ENCODE results near the gene RGS3.
A peak's percentile ranks its signal among the peaks of the same experiment; 100 is the strongest.

The RGS3 gene

DNA sequence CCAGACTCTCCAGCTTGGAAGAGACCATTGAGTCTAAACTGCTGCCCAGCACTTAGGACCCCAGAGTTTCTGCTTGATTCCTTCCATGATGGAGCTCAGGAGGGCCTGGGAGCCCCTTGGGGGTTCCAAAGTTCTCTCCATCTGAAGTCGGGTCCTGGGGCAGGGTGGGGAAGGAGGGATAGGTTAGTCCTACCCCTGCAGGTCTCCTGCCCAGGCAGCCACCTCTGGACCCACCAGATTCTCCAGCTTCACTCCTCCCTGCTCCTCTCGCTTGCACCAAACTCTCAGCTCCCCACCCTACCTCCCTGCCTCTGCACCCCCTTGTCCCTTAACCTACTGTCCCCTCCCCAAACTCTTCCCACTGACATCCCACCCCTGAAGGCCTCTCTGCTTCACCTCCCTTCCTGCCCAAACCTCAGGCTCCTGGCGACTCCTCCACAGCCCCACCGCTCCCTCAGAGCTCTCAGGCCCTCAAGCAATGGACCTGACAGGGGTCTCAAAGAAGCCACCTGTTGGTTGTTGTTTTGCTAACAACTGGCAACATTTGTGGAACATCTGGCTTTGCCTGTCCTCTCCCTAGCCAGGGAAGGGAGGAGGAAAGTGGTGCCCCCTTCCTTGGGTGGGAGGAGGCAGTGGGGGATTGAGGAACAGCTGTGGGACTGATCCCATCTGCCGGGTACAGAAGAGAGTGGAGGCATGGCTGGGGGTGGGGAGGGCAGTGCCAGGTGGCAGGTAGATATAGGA, 137.5 kb downstream of the RGS3 start:
- DNase-seq (ENCODE audit: low spot score), result no peak

DNA sequence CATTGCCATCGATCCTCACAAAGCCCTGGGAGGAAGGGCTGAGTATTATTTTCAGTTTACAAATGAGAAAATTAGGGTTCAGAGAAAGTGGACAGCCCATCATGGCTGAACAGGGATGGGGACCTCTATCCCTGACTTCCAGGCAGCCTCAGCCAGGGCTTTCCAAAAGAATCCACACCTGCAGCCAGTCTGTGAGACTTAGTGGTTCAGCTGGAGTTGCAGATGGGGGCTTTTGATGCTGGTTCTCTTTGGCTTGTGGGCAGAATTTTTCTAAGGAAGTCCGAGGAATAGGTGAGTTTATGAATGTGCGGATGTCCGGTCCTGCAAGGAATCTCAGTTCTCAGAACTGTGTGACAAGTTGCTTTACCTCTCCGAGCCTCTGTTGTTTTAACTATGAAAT, 138.1 kb downstream of the RGS3 start:
- DNase-seq (ENCODE audit: low spot score), result no peak

DNA sequence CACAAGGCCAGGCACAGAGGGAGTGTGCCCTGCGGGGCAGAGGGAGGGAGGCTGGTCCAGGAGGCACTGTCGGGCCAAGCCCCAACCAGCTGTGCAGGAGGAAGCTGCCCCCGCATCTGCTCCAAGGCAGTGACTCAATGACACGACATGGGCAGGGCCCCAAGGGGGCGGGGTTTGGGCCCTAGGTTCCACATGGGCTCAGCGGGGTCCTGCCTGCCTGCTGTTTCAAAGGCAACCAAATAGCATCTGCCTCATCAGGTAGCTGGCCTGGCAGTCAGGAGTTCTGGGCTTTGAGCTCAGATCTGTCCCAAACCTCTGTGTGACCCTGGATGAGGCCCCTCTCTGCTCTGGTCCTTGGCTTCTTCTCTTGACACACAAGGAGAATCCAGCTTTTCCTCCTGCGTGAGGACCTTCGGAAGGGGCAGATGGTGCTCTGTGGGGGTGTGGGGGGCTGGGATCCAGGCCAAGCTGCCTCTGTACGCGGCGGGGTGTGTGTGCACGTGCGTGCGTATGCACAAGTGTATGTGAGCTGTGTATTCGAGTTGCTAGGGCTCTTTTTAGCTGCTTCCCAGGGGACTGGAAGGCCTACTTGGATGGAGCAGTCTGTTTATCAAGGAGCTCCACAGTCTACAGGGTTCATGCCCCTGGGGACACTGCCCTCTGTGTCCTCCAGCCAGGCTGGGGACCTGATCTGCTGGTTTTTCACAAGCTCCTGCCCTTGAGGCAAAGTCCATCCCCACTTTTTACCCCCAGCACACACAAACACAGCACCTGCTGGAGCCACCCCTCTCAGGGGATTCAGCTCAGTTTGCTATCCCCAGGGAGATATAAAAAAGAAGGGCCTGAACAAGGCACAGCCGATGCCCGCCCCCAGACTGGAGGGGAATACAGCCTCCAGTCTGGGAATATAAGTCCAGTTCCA, 138.9 kb downstream of the RGS3 start:
- DNase-seq (ENCODE audit: low spot score), result peak; percentile 89

DNA sequence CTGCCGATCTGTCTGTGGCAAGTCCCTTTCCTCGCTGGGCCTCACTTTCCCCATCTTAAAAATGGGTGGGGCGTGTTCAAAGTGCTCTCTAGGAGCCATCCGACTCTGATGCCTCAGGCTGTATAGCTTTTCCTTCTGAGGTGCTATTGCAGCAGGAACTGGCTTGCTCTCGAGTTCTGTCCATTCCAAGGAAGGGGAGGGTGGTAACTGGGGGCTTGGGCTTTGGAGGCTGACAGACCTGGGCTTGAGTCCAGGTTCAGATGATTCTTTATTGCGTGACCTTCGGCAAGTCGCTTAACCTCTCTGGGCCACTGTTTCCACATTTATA, 139.5 kb downstream of the RGS3 start:
- no peak for DNase-seq (ENCODE audit: low spot score)

DNA sequence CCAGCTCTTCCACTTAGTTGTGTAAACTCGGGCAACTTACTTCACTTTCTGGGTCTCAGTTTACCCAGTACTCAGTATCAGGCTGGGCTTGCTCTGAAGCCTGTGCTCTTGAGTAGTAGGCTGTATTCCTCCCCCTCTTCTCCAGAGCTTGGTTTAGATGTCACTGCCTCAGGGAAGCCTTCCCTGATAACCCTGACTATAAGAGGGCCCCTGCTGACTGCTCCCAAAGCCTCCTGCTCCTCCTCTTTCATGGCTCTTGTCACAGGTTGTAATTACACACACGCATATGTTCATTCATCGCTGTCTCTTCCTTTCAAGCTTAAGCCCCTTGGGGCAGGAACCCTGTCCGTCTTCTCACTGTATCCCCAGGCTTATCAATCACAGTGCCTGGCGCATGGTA, 140.2 kb downstream of the RGS3 start:
- DNase-seq (ENCODE audit: low spot score), result no peak

DNA sequence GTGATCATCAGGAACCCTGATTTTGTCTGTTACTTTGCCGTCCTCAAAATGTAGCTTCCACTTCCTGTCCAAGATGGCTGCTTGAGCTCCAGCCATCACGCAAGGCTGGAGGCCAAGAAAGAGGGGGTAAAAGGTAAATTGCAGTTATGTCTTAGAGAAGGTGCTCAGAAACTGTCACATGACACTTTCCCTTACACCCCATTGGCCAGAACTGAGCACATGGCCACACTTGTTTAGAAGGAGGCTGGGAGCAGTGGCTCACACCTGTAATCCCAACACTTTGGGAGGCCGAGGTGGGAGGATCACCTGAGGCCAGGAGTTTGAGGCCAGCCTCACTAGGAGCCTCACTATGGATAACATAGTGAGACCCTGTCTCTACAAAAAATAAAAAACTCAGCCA, 140.9 kb downstream of the RGS3 start:
- DNase-seq (ENCODE audit: low spot score), result no peak

DNA sequence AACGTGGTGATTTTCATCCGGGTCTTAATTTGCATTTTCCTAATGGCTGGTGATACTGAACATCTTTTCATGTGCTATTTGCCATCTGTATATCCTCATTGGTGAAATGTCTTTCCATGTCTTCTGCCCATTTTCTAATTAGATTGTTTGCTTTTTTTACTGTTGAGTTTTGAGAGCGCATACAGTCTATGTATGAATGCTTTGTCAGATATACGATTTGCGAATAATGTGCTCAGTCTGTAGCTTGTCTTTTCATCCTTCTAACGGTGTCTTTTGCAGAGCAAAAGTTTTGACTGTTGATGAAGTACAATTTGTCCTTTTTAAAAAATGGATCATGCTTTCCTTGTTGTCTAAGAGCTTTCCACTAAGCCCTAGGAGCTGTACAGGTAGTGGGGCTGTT, 143.0 kb downstream of the RGS3 start:
- DNase-seq (ENCODE audit: low spot score), result no peak

DNA sequence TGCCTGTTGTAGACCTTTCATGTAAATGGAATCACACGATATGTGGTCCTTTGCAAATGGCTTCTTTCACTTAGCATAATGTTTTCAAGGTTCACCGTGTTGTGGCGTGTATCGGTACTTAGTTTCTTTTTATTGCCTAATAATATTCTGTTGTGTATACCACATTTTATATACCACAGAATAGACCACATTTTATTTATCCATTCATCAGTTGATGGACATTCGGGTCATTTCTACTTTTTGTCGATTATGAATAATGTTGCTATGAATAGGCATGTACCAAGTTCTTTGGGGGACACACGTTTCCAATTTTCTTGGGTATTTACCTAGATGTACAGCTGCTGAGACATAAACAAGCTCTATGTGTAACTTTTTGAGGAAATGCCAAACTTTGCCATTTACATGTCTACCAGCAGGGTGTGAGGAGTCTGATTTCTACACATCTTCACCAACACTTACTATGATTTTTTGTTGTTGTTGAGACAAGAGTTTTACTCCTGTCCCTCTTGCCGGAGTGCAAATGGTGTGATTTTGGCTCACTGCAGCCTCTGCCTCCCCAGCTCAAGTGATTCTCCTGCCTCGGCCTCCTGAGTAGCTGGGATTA, 144.7 kb downstream of the RGS3 start:
- DNase-seq (ENCODE audit: low spot score), result no peak

DNA sequence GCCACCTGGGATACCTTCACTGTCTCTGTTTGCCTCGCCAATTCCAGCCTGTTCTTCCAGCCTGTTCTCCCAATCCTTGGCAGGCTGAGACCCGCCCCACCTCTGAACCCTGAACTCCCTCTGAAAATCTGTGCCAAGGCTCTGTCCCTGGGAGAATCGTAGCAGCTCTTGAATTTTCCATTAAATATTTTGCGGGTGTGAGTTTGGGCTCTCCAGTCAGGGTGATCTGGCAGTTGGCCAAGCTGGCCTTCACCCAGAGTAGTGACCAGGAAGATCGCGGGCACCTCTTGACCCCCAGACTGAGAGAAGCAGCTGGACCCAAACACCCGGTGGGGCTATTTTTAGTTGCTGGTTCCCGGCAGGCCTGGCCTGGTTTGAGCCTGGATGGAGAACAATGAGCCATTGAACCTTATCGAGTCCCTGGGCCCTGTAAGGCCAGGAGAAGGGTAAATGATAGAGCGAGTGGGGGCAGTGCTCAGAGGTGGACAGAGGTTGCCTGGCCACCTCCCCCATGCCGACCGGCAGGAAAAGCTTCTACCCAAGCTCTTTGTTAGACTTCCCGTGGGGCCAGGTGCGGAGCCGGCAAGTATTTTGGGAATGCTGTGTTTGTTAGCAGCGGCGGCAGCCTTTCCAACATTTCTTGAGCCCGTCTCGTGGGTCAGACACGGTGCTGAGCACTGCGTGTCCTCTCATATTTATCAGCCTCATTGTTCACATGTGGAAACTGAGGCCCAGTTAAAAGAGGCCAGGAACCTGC, 146.2 kb downstream of the RGS3 start:
- DNase-seq (ENCODE audit: low spot score), result no peak

DNA sequence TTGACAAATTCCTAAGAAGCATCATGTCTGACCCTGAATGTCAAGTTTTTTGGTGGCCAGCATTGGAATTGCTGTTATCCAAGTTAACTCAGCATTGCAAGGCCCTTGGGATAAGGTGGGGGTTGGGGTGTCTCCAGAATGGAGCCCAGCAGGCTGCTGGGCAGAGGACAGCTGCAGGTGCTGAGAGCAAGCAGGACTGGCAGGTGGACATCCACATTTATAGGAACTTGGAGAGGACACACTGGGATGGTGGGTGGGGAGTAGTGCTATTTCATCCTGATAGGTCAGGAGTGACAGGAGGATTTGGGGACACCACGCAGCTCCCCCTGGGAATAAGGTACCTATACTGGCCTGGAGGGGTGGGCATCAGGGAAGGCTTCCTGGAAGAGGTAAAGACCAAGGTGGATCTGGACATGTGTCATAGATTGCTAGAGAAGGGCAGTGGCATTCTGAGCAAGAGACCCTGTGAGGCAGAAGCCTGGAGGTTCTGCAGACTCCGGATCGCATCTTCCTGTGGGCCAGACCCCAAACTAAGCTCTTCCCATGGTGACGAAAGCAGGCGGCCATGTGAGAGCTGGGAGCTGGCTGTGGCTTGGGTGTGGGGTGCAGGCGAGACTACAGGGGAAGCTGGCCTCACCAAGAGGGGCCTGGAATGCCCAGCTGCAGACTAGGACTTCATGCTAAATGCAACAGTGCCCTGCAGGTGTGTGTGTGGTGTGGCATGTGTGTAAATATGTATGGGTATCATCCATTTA, 148.1 kb downstream of the RGS3 start:
- no peak for DNase-seq (ENCODE audit: low spot score)

DNA sequence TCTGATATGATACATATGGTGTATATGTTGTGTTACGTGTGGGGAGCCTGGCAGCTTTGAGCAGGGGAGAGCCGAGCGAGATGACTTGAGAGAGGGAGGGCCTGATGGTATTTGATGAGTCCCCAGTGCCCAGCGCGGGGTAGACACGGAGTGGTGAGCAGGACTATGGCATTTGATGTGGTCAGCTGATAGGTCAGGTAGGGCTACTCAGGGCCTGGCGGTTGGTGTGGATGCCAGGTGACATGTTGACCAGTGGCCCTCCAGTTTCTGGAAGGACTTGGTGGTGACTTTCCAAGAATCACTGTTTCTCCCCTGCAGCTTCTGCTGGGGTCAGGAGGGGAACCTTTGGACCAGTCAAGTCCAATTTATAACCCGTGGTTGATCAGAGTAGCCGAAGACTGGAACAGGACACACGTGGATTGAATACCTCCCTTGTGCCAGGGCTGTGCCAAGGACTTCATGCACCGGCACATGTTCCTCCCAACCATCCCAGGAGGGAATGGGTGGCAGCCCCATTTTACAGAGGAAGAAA, 148.8 kb downstream of the RGS3 start:
- no peak for DNase-seq (ENCODE audit: low spot score)

DNA sequence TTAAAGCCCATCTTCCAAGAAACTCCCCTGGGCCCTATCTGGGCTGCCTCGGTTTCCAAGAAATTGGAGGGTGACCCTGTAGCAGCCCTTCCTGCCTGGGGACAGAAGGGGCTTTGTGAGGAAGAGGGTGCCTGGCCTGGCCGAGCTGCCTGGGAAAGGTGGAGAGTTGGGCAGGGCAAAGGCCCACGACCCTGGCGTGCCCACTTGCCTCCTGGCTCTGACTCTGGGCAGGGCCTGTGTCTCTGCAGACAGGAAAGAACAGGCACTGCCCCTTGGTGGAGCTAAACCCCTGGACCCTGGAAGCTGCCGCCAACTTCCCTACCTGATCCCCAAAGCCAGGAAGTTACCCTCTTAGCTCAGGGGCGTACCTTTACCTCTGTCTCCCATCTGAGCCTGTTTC, 149.3 kb downstream of the RGS3 start:
- no peak for DNase-seq (ENCODE audit: low spot score)

DNA sequence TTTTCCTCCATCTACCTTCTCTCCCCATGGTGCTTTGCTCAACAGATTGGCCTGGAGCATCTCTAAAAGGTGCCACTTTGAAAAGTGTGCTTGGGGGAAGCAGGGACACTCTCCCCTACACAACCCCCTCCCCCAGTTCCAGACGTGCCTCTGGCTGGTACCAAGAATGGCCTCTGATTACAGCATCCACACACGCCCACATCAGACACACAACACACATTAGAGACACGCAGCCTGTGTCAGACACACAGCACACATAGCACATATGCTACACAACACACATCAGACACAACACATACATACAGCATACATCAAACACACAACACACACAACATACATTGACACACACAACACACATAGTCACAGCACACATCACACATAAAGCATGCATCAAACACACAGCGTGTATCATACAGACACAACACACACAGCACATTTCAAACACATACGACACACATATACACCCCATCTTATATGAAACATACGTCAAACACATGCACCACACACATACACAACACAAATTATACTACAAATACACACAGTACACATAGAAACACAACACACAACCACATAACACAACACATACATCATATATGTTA, 150.4 kb downstream of the RGS3 start:
- DNase-seq (ENCODE audit: low spot score), result no peak

DNA sequence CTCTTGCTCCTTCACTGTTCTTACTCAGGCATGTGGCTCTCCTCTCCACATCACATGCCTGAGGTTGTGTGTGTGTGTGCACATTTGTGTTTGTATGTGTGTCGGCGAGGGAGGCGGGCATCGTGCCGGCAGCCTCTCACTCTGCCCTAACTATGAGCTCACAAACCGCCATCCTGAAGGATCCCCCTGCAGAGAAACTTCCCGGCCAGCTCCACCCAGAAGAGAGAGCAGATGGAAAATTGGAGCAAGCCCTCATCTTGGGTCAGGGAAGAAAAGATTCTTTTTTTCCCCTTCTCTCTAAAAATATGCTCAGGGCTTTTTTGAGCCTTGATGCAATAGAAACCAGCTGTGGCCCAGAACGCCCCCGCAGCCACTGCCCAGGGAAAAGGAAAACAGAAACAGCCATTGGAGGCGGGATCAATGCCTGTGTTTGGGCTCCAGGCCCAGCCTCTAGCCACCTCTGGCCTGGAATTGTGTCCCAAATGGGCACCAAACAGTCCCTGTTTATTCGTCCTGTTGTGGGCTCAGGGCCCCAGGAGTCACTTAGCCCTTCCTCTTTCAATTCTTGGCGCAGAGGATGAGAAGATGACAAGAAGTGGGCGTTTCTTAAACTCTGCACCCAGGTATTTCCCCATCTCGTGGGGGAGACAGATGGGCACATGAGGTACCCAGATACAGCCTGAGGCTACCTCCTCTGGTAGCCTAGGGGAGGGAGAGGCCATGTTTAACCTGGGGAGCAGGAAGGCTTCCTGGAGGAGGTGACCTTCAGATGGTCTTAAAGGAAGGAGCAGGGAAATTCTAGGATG, 151.5 kb downstream of the RGS3 start:
- peak; percentile 46 for DNase-seq (ENCODE audit: low spot score)

DNA sequence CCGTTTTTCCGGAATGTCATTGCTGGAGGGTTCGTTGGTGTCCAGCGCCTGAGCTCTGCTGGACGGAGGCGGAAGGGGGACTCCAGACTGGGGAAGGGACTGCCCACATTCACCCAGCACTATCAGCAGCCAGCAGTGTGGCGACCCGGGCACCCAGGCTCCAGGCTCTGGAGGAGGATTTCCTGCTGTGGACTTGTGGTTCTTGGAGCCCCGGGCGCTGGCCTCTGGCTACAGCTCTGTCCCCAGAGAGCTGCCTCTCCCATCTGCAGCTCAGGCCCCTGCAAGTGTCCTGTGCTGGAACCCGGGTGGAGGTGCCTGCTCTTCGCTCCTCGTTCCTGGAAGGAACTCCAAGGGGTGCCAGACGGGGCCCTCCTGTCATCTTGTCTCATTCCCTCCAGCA, 152.6 kb downstream of the RGS3 start:
- DNase-seq (ENCODE audit: low spot score), result no peak

DNA sequence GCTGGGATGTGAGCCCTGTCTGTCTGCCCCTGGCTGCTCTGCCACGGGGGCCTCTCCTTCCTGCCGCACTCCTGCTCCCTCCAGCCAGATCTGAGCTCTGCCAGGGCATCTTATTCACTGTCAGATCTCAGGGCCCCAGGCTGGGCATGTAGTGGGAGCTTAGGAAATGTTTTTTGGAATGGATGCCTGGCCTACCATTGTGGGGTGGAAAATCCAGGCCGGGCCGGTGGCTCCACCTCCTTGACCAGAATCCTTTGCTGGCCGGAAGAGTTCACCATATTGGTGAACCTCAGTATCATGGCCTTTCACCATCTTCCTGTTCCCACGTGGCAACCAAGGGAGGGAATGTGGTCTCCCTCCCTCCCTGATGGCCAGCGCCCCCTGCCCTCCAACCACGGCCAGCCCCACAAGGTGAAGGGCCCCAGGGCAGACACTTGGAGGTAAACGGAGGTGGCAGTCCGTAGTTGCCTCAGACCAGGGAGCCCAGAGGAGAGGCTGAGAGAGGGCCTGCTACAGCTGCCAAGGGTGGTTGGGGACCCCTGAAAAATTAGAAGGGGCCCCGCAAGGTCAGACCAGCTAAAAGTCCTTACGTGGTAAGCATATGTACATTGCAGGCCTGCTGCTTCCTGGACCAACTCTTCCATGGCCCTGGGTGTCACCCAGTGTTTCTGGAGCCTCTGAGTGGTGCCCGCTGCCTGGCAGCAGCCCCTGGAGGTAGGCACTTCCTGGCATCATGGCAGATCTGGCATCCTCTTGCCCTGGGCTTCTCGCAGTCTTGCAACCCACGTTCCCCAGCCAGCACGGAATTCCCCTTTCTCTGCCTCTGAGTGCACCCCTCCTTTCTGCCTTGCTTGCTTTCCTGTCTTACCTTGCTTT, 153.3 kb downstream of the RGS3 start:
- DNase-seq (ENCODE audit: low spot score), result no peak

DNA sequence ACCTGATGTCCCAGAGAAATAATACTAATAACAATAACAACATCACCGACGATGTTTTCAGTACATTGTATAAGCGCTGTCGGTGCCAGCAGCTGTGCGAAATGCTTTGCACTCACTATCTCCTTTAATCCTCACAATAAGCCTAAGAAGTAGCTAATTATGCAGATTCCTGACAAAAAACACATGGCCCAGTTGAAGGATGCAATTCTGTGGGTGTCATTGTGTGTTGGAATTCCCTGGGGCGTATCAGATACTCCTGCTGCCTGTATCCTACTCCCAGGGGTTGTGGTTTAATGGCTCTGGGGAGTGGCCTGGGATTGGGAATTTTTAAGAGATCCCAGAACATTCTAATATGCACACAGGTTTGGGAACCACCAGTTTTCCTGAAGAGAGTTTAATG, 154.0 kb downstream of the RGS3 start:
- no peak for DNase-seq (ENCODE audit: low spot score)

DNA sequence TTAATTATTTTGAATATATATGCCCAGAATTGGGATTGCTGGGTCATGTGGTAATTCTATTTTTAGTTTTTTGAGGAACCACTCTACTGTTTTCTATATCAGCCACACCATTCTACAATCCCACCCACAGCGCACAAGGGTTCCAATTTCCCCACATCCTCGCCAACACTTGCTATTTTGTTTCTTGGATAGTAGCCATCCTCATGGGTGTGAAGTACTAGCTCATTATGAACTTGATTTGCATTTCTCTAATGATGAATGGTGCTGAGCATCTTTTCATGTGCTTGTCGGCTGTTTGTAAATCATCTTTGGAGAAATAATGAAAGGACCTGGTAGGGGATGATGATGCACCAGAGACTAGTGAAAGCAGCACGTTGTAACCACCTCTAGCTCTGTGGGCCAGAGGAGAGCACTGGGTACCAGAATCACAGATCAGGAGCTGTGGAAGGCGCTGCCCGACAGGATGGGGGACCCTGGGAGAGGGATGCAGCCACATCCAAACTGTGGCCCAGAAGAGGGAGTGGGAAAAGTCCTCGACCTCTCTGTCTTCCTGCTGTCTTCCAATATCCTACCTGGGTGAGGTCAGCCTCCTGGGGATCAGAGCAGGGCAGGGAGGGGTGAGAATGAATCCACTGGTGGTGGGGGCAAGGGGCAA, 155.4 kb downstream of the RGS3 start:
- DNase-seq (ENCODE audit: low spot score), result no peak
